K562 (cell line): ENCODE results near the gene TRMT2A. TPM values are rescaled to one million over a fixed set of nuclear protein-coding genes. Genes with fewer than 3 reads are reported as not detected.

Experiments
- ATAC-seq: fragments of 200-7000 bp; cut with Tn5 transposase; 3 replicates; pipeline ENCODE4 v1.9.1; 2020; ENCODE audit warnings: moderate library complexity
- BruUV-seq: library from RNA; stranded (reverse); fragments of 400-500 nt; replicated peaks from 2 replicates; lab custom pipeline; 2021; lab: Mats Ljungman, UMichigan
- CTCF ChIA-PET: fragments of 300-600 bp; formaldehyde crosslinking; extraction: SDS; loops from one replicate; lab custom pipeline; 2021; ENCODE audit warnings: low intra/inter-chr PET ratio; lab: Yijun Ruan, JAX
- POLR2A ChIA-PET: fragments of 300-600, 350-650 bp; sonication (Branson Sonifier 250); formaldehyde crosslinking; extraction: SDS; loops from one replicate; lab custom pipeline; 2021; ENCODE audit warnings: antibody characterized with exemption, inconsistent platforms; lab: Yijun Ruan, JAX
- DNase-seq, 4 experiments: peaks; one replicate each; pipeline versions ENCODE4 v3.0.0 to v3.0.0-alpha.2; 2011 to 2018; ENCODE audit warnings: low spot score in 3 of 4, mixed read lengths in 3 of 4; ENCODE audit errors: extremely low read depth in 1 of 4
- FAIRE-seq: peaks from 2 replicates; lab custom pipeline; 2011; peaks lifted over from hg19 to GRCh38; lab: Jason Lieb, UNC
- H2AFZ ChIP-seq: 2 replicates; pipeline ENCODE4 v1.6.0; 2011; ENCODE audit warnings: low read depth, low read length, control low read depth, inconsistent platforms
- H3K27ac ChIP-seq: fragments of 200-600 bp; 3 replicates; pipeline ENCODE4 v1.8.0; 2011; ENCODE audit warnings: low read depth, mild to moderate bottlenecking, control low read depth, inconsistent platforms, low read length, moderate library complexity, mixed read lengths; ENCODE audit errors: extremely low read depth
- H3K27me3 ChIP-seq, 2 experiments: fragments of 300-600 bp in 1 of 2; 2 replicates in 1 of 2; 3 replicates in 1 of 2; pipeline versions ENCODE4 v1.6.0 to v1.8.0; 2011; ENCODE audit warnings: inconsistent platforms in 2 of 2, low read length in 2 of 2, mild to moderate bottlenecking in 1 of 2, mixed read lengths in 1 of 2, moderate library complexity in 1 of 2; ENCODE audit not compliant: control insufficient read depth in 2 of 2, insufficient read depth in 2 of 2
- H3K36me3 ChIP-seq: fragments of 300-600 bp; 3 replicates; pipeline ENCODE4 v1.8.0; 2011; ENCODE audit warnings: mild to moderate bottlenecking, low read length, inconsistent platforms; ENCODE audit not compliant: control insufficient read depth, insufficient read depth
- H3K4me1 ChIP-seq, 2 experiments: fragments of 200-600 bp in 1 of 2; replicated peaks in 1 of 2; 2 replicates in 1 of 2; 3 replicates in 1 of 2; pipeline versions ENCODE4 v1.5.1 to v1.8.0; 2011; ENCODE audit warnings: inconsistent platforms in 2 of 2, low read length in 2 of 2, mild to moderate bottlenecking in 1 of 2, mixed read lengths in 1 of 2, moderate library complexity in 1 of 2; ENCODE audit not compliant: control insufficient read depth in 2 of 2, insufficient read depth in 2 of 2
- H3K4me2 ChIP-seq: 2 replicates; pipeline ENCODE4 v1.6.1; 2011; ENCODE audit warnings: low read length, control low read depth, inconsistent platforms, mixed read lengths; ENCODE audit not compliant: insufficient read depth
- H3K4me3 ChIP-seq: fragments of 200-600 bp; sonication (generic), shearing (Covaris generic); 2 replicates; pipeline ENCODE4 v1.5.1; 2016; ENCODE audit warnings: control low read depth, inconsistent platforms
- H3K79me2 ChIP-seq: fragments of 200-600 bp; 3 replicates; pipeline ENCODE4 v1.8.0; 2011; ENCODE audit warnings: low read length, inconsistent platforms; ENCODE audit not compliant: control insufficient read depth, insufficient read depth
- H3K9ac ChIP-seq, 2 experiments: 2 replicates each; pipeline versions ENCODE4 v1.6.0 to v1.6.1; 2011; ENCODE audit warnings: low read depth in 2 of 2, low read length in 2 of 2, control low read depth in 1 of 2, inconsistent platforms in 1 of 2, mild to moderate bottlenecking in 1 of 2, mixed read lengths in 1 of 2; ENCODE audit not compliant: insufficient read depth in 1 of 2
- H3K9me1 ChIP-seq: one replicate; pipeline ENCODE4 v1.6.0; 2011; ENCODE audit warnings: inconsistent platforms, mild to moderate bottlenecking, low read length, moderate library complexity; ENCODE audit not compliant: control insufficient read depth, insufficient read depth
- H3K9me3 ChIP-seq: replicated peaks from 2 replicates; pipeline ENCODE4 v1.5.1; 2011; ENCODE audit warnings: low read depth, low read length, inconsistent platforms; ENCODE audit not compliant: control insufficient read depth, insufficient read depth
- H4K20me1 ChIP-seq: replicated peaks from 2 replicates; pipeline ENCODE4 v1.6.1; 2011; ENCODE audit warnings: low read length, inconsistent platforms, mixed read lengths; ENCODE audit not compliant: control insufficient read depth, insufficient read depth
- ADNP ChIP-seq: fragments of 200-800 bp; sonication (Bioruptor generic); IDR thresholded peaks from 2 replicates; pipeline ENCODE4 v1.6.1; 2016; ENCODE audit warnings: missing genetic modification characterization, missing compliant biosample characterization
- CBX5 ChIP-seq: IDR thresholded peaks from 2 replicates; pipeline ENCODE4 v1.6.1; 2014; ENCODE audit warnings: low read depth, borderline replicate concordance
- CSDE1 ChIP-seq, 2 experiments: fragments of 450-650 bp; IDR thresholded peaks; 2 replicates each; pipeline ENCODE4 v1.6.1; 2016; ENCODE audit warnings: mild to moderate bottlenecking in 1 of 2
- CXXC5 ChIP-seq: fragments of 250-450 bp; sonication (Bioruptor Pico); IDR thresholded peaks from 2 replicates; pipeline ENCODE4 v1.8.0; 2022; ENCODE audit warnings: inconsistent platforms, mild to moderate bottlenecking, moderate library complexity
- GATA2 ChIP-seq: sonication (generic); formaldehyde crosslinking; IDR thresholded peaks from 2 replicates; pipeline ENCODE4 v1.4.0; 2020; ENCODE audit warnings: mild to moderate bottlenecking, missing genetic modification reagents
- GTF2A2 ChIP-seq: IDR thresholded peaks from 2 replicates; pipeline ENCODE4 v1.6.1; 2016; ENCODE audit warnings: mild to moderate bottlenecking, missing genetic modification characterization, missing compliant biosample characterization
- KDM5B ChIP-seq: fragments of 200-600 bp; sonication (generic); IDR thresholded peaks from 2 replicates; pipeline ENCODE4 v1.6.1; 2012; ENCODE audit warnings: low read depth, mild to moderate bottlenecking, moderate library complexity, low read length, control low read depth, inconsistent platforms; ENCODE audit not compliant: insufficient replicate concordance
- KLF1 ChIP-seq: fragments of 450-650 bp; IDR thresholded peaks from 2 replicates; pipeline ENCODE4 v1.6.1; 2016; ENCODE audit warnings: missing genetic modification characterization, missing compliant biosample characterization
- MAX ChIP-seq: sonication (generic); formaldehyde crosslinking; IDR thresholded peaks from 2 replicates; pipeline ENCODE4 v1.9.0; 2022; ENCODE audit warnings: mild to moderate bottlenecking, missing genetic modification reagents
- MEF2D ChIP-seq: conservative IDR thresholded peaks from 2 replicates; pipeline ENCODE4 v1.6.1; 2016; ENCODE audit warnings: low read depth, missing genetic modification characterization, missing compliant biosample characterization
- MLX ChIP-seq, 2 experiments: fragments of 450-650 bp in 1 of 2; sonication (generic) in 1 of 2; formaldehyde crosslinking; conservative IDR thresholded peaks; 2 replicates each; pipeline versions ENCODE4 v1.4.0 to v1.8.1; 2020 to 2022; ENCODE audit warnings: mild to moderate bottlenecking in 1 of 2, missing genetic modification reagents in 1 of 2
- MXD1 ChIP-seq: fragments of 250-450 bp; sonication (Bioruptor Pico); IDR thresholded peaks from 2 replicates; pipeline ENCODE4 v1.8.0; 2021; ENCODE audit warnings: borderline replicate concordance, mild to moderate bottlenecking, moderate library complexity; ENCODE audit not compliant: poor library complexity, severe bottlenecking
- NONO ChIP-seq, 2 experiments: fragments of 200-400 bp in 1 of 2; fragments of 450-650 bp in 1 of 2; formaldehyde crosslinking in 1 of 2; IDR thresholded peaks; 2 replicates each; pipeline ENCODE4 v1.6.1; 2017; ENCODE audit warnings: low read depth in 2 of 2, mild to moderate bottlenecking in 2 of 2, moderate library complexity in 2 of 2, low read length in 1 of 2
- NRF1 ChIP-seq, 2 experiments: fragments of 450-650 bp; IDR thresholded peaks in 1 of 2; conservative IDR thresholded peaks in 1 of 2; 2 replicates each; pipeline ENCODE4 v1.6.1; 2014; ENCODE audit warnings: mild to moderate bottlenecking in 2 of 2
- SMARCA4 ChIP-seq: fragments of 450-650 bp; IDR thresholded peaks from 2 replicates; pipeline ENCODE4 v1.6.1; 2016
- SMC3 ChIP-seq: conservative IDR thresholded peaks from 2 replicates; pipeline ENCODE4 v1.6.1; 2011; ENCODE audit warnings: low read depth, low read length, improper control_type of control experiment; ENCODE audit not compliant: insufficient read depth
- TCF3 ChIP-seq: sonication (generic); formaldehyde crosslinking; IDR thresholded peaks from 2 replicates; pipeline ENCODE4 v1.4.0; 2020; ENCODE audit warnings: mild to moderate bottlenecking, missing genetic modification reagents
- ZNF124 ChIP-seq: sonication (generic); formaldehyde crosslinking; IDR thresholded peaks from 2 replicates; pipeline ENCODE4 v1.8.1; 2022; ENCODE audit warnings: missing genetic modification reagents
- ZNF274 ChIP-seq: IDR thresholded peaks from 2 replicates; pipeline ENCODE4 v1.6.1; 2011; ENCODE audit warnings: low read depth, mild to moderate bottlenecking, low read length, moderate library complexity, borderline replicate concordance
- WGBS: fragments of 100-300 bp; shearing (Covaris generic); methylation state at CpG from one replicate; pipeline ENCODE4 v1.1.6; 2016; ENCODE audit warnings: low coverage, mixed read lengths; ENCODE audit not compliant: insufficient coverage; ENCODE audit errors: missing lambda C conversion rate; 5-methylcytosine and 5-hydroxymethylcytosine counted together
- in situ Hi-C: fragments of 300-500 bp; cut with MboI; formaldehyde crosslinking; loops from 4 replicates; pipeline ENCODE4 v1.15.0; 2018; ENCODE audit warnings: inconsistent platforms, mixed read lengths
- intact Hi-C: fragments of 100-400 bp; cut with micrococcal nuclease; formaldehyde crosslinking; loops from 2 replicates; pipeline ENCODE4 v1.14.2; 2022
- polyA plus RNA-seq, 8 experiments: library from polyadenylated mRNA; depleted of rRNA in 4 of 8; stranded (reverse) in 5 of 8; unstranded in 3 of 8; fragments of >200 nt; fragmentation: Nextera tagmentation in 2 of 8; fragmentation: Illumina TruSeq in 1 of 8; extraction: Ambion mirVana in 2 of 8; extraction: Trizol in 1 of 8; gene quantifications; 2 replicates each; pipeline versions ENCODE4 v1.2.1 to v1.2.3, GENCODE V29; 2011 to 2014; ENCODE audit warnings: inconsistent platforms in 1 of 8, missing spikeins in 1 of 8
- total RNA-seq, 7 experiments: library from RNA; depleted of rRNA in 6 of 7; stranded (reverse); fragments of >200 nt in 6 of 7; fragmentation: Illumina TruSeq in 2 of 7; extraction: Trizol in 2 of 7; gene quantifications; 2 replicates each; pipeline versions ENCODE4 v1.2.1 to v1.2.3, GENCODE V29; 2011 to 2021; ENCODE audit warnings: low replicate concordance in 1 of 7
- TF ChIP-seq, protein P1 (sequence below): fragments of 250-450 bp; sonication (Bioruptor Pico); IDR thresholded peaks from 2 replicates; pipeline ENCODE4 v1.8.0; 2022; ENCODE audit warnings: inconsistent platforms, mild to moderate bottlenecking, moderate library complexity, borderline replicate concordance

Gene TRMT2A
- total and polyA plus RNA-seq, 9 of the 15 experiments (the other 6 are each of a cell fraction or from before 2014, with no cell fraction given) = 1.6 to 265 (median 140) TPM

GRCh38 chr22:20083891-20084546 lies 33.0 kb downstream of the TRMT2A start:
- ATAC-seq (no peak), DNase-seq (no peak), FAIRE-seq (peak; percentile 44)
- Histone ChIP-seq H3K4me2 (peak overlapping the region; percentile 76), H3K79me2 (peaks cover 90% of the 10 kb centered on the region), H3K36me3 (peaks cover 75% of the 10 kb centered on the region), H3K4me1 (peaks cover 43 to 64% of the 10 kb centered on the region in 2 experiments), H2AFZ (no peak overlapping the region), H3K27me3 (no peaks in the 10 kb centered on the region), H4K20me1 (peaks cover 33% of the 10 kb centered on the region), H3K9me1 (peaks cover 16% of the 10 kb centered on the region), H3K9me3 (no peaks in the 10 kb centered on the region), H3K27ac (peak overlapping the region; percentile 76), H3K4me3 (peak overlapping the region; percentile 1; the same call in 1 of the 2 replicates), H3K9ac (peak overlapping the region; percentile 73 to 90)
- no TSS peak for BruUV-seq
- POLR2A ChIA-PET = interaction anchor here (0.6 to 19.4 kb wide), 24 partner anchors 9 to 328 kb away, joined by 3 to 513 read pairs (median 5); partner anchors contain the start of genes COMT, RANBP1, TANGO2 and TRMT2A
- CTCF ChIA-PET = interaction anchor here (0.6 to 2.8 kb wide), 2 partner anchors 114 to 366 kb away, joined by 3 to 19 read pairs; no protein-coding TSS in a partner anchor
- 68% methylated on average over 10 of the region's 10 CpGs for whole genome bisulfite sequencing
- in situ Hi-C loops (no loop called here), intact Hi-C loops (no loop called here)
- TF ChIP-seq KLF1 = peak; percentile 51; the same call in 1 of the 2 replicates
- 0 out of 2 replicates have a peak, but pooled peaks have one; percentile 21 for TF ChIP-seq MEF2D (tag)
- no peak for TF ChIP-seq NONO (IDR thresholded peaks at IDR 0.05; ENCODE audit: low read depth in 2 of 2, low read length in 1 of 2)
- no peak for TF ChIP-seq MXD1 (CRISPR knock-in tag)
- no peak for TF ChIP-seq NRF1 (conservative IDR thresholded peaks at IDR 0.05 in 1 of 2, IDR thresholded peaks at IDR 0.05 in 1 of 2)
- TF ChIP-seq ADNP (tag) = no peak
- 0 out of 2 replicates have a peak, but pooled peaks have one; percentile 7 for TF ChIP-seq GTF2A2 (tag)
- no peak for TF ChIP-seq MAX (CRISPR knock-in tag)
- TF ChIP-seq CXXC5 (CRISPR knock-in tag) = no peak
- no peak for TF ChIP-seq ZNF124 (CRISPR knock-in tag)
- TF ChIP-seq MLX (CRISPR knock-in tag; conservative IDR thresholded peaks at IDR 0.05) = no peak
- TF ChIP-seq CBX5 = no peak
- TF ChIP-seq ZNF274 = no peak
- no peak for TF ChIP-seq CSDE1 (IDR thresholded peaks at IDR 0.05)
- no peak for TF ChIP-seq GATA2 (CRISPR knock-in tag)
- peak; percentile 52 for TF ChIP-seq KDM5B
- no peak for TF ChIP-seq SMC3
- TF ChIP-seq SMARCA4 = no peak
- TF ChIP-seq, protein P1, sequence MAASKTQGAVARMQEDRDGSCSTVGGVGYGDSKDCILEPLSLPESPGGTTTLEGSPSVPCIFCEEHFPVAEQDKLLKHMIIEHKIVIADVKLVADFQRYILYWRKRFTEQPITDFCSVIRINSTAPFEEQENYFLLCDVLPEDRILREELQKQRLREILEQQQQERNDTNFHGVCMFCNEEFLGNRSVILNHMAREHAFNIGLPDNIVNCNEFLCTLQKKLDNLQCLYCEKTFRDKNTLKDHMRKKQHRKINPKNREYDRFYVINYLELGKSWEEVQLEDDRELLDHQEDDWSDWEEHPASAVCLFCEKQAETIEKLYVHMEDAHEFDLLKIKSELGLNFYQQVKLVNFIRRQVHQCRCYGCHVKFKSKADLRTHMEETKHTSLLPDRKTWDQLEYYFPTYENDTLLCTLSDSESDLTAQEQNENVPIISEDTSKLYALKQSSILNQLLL (CRISPR knock-in tag) = 0 out of 2 replicates have a peak, but pooled peaks have one; percentile 54
- no peak for TF ChIP-seq TCF3 (CRISPR knock-in tag)
